Activated T-cell treated with anti-CD3 and anti-CD28 coated beads, Interleukin-2, amount 50 U/mL, for 24 hours (primary cell): ENCODE results near the gene MYLK.

Source experiments
- DNase-seq: peaks from one replicate; pipeline ENCODE4 v3.0.0-alpha.2; 2020
- H3K27ac Mint-ChIP-seq: 2 replicates; pipeline ENCODE4 v1.8.0; 2020; ENCODE audit warnings: mild to moderate bottlenecking, mixed read lengths
- H3K27me3 Mint-ChIP-seq: 2 replicates; pipeline ENCODE4 v1.8.0; 2020; ENCODE audit warnings: mixed read lengths
- H3K36me3 Mint-ChIP-seq: 2 replicates; pipeline ENCODE4 v1.8.0; 2020; ENCODE audit warnings: low read depth, mixed read lengths
- H3K4me1 Mint-ChIP-seq: 2 replicates; pipeline ENCODE4 v1.8.0; 2020; ENCODE audit warnings: low read depth, mixed read lengths
- H3K4me3 Mint-ChIP-seq: 2 replicates; pipeline ENCODE4 v1.8.0; 2020; ENCODE audit warnings: mild to moderate bottlenecking, moderate library complexity, mixed read lengths
- H3K9me3 Mint-ChIP-seq: 2 replicates; pipeline ENCODE4 v1.8.0; 2020; ENCODE audit warnings: mixed read lengths

MYLK gene

DNA sequence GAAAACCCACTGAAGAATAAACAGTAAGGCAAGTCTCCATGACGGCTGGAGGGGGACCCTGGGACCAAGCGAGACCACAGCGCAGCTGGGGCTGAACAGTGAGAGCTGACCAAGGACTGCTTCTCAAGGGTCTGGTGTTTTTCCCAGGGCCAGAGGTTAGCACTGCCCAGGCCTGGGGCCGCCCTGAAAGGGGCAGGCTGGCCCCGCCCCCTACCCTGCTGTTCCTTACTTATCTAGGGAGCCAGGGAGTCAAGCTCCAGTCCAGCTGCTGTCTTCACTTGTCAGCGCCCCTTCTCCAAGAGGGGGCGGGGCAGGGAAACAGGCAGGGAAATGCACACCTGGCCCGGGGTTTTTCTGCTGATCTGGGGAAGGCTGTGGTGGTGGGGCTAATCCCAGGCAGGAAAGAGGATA lies 247.7 kb downstream of the MYLK start:
- H3K4me1 Mint-ChIP-seq = no peaks in the 10 kb centered on the region
- no peak overlapping the region for H3K4me3 Mint-ChIP-seq
- H3K27me3 Mint-ChIP-seq = peaks cover 3% of the 10 kb centered on the region
- peaks cover 4% of the 10 kb centered on the region for H3K36me3 Mint-ChIP-seq
- DNase-seq = no peak
- H3K9me3 Mint-ChIP-seq = no peaks in the 10 kb centered on the region
- no peak overlapping the region for H3K27ac Mint-ChIP-seq

DNA sequence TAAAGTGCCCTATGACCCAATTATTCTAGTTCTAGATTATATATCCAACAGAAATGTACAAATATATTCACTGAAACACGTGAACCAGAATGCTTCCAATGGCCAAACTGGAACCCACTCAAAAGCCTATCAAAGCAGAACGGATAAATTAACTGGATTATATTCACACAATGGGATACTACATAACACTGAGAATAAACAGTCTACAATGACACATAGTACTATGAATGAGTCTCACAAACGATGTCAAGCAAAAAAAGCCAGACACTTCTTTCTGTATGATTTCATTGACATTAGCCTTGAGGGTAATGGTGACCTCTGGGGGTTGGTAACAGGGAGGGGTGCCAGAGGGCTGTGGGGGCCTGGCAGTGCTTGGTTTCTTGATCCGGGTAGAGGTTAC lies 248.4 kb downstream of the MYLK start:
- Mint-ChIP-seq H3K4me1 (no peaks in the 10 kb centered on the region), H3K9me3 (no peaks in the 10 kb centered on the region), H3K36me3 (peaks cover 7% of the 10 kb centered on the region), H3K27me3 (peaks cover 3% of the 10 kb centered on the region), H3K27ac (no peak overlapping the region), H3K4me3 (no peak overlapping the region)
- DNase-seq = no peak

DNA sequence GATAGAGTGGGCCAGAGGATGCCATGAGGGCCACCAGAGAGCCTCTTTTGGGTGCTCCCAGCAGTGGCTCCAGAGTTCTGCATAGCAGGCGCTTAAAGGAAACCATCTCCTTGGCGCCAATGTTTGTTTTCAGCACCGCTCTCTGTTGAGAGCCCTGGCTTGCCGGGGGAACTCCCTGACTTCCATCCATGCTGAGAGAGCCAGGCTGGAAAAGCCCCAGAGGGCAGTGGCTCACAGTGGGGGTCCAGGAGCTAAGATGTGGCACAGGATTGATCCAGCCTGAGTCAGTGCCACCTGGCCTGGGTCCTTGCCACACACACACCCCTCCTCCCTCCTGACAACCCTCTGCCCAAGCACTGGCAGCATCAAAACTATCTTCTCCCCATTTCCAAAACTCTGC lies 248.9 kb downstream of the MYLK start:
- Mint-ChIP-seq H3K4me3 (no peak overlapping the region), H3K4me1 (no peaks in the 10 kb centered on the region), H3K27me3 (peaks cover 3% of the 10 kb centered on the region), H3K36me3 (peaks cover 12% of the 10 kb centered on the region), H3K27ac (no peak overlapping the region), H3K9me3 (no peaks in the 10 kb centered on the region)
- no peak for DNase-seq

DNA sequence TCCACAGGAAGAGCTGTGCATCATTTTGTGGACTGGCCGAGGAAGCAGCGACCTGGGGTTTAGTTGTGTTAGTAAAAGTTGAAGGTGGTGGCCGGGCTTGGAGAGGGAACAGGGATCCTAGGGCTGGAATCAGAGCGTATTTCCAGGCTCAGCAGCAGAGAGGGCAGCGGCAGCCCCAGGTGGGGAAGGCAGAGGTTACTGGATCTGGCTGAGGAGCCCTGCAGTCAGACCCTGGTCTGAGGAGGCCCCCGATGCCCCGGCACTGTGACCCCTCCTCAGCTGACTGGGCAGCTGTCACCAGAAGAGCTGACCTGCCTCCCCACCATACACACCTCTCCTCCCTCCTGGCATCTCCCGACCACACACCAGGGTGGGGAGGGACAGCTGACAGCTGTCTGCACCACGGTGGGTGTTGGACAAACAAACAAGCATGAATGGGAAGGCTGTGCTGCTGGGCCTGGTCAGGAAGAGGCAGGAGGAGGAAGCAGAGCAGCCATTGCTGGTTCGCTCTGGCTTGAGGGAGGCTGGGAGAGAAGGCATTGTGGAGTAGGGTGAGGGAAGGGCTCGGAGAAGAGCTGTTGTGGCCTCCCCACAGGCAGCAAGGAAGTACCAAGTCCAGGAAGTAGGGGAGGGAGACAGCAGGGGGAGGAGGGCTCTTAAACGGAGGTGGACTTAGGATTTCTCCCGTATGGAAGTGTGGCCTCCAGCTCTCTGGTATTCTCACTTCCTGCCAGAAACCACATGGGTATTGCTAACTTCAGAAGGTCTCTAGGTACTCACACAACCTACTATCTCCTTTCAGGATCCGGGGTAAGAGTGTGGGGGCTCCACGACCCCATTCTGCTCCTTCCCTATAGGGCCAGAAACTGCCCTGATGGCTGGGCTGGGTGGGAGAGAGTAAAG lies 249.7 kb downstream of the MYLK start:
- DNase-seq = no peak
- no peaks in the 10 kb centered on the region for H3K9me3 Mint-ChIP-seq
- H3K27me3 Mint-ChIP-seq = no peaks in the 10 kb centered on the region
- no peak overlapping the region for H3K27ac Mint-ChIP-seq
- no peaks in the 10 kb centered on the region for H3K4me1 Mint-ChIP-seq
- H3K36me3 Mint-ChIP-seq = peaks cover 14% of the 10 kb centered on the region
- no peak overlapping the region for H3K4me3 Mint-ChIP-seq

DNA sequence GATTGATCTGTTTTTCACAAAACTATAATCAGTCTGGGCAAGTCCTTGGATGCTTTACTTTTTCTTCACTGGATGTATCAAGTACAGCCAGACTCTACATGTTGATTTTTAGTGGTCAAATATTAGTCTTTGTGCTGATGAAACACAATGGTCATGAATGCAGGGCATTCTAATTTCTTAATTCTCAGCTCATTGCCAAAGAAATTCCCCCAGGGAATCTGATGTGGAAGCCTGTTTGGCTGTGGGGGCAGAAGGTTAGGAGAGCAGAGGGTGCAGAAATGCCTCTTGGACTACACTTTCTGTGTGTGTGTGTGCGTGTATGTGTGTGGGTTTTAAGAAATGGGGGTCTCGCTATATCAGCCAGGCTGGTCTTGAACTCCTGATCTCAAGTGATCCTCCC lies 250.6 kb downstream of the MYLK start:
- peaks cover under 1% of the 10 kb centered on the region for H3K27me3 Mint-ChIP-seq
- no peak overlapping the region for H3K27ac Mint-ChIP-seq

DNA sequence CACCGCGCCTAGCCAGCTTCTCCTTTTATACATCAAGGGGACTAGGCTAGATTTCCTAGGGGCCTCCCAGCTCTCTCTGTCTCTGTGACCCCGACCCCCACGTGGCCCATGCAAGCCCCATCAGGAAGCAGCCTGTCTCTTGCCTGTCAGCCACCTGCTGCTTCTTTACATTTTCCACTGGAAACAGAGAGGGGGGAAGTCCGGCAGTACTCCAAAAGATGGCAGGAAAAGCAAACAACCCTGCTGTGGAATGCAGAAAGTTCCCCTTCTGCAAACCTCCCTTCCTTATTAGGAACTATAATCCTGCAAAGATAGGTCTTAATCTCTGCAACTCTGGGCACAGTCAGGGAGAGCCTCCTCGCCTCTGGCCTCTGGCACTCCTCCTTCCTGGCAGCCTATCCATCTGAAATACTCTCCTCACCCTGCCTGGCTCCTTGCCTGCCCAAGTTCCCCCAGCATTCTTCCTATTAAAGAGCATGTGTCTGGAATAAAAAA lies 251.9 kb downstream of the MYLK start:
- DNase-seq = no peak

More for the DNA sequence above, 250.6 kb downstream of the MYLK start:
- H3K9me3 Mint-ChIP-seq = no peaks in the 10 kb centered on the region
- H3K4me3 Mint-ChIP-seq = no peak overlapping the region
- H3K4me1 Mint-ChIP-seq = no peaks in the 10 kb centered on the region
- H3K36me3 Mint-ChIP-seq = peaks cover 14% of the 10 kb centered on the region
- DNase-seq = no peak

DNA sequence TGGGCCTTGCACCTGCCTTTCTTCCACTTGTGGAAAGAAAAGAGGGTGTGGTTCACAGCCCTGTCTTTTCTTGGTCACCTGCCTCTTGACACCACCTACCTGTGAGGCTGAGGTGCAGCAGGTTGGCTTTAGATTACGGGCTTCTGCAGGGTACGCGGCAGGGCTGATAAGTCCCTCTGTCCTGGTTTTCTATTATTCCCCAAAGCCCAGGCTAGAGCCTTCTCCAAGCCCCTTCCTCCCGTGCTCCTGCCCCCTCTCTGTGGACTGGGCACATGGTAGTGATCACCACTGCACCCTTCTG lies 254.4 kb downstream of the MYLK start:
- Mint-ChIP-seq H3K4me1 (no peaks in the 10 kb centered on the region), H3K9me3 (no peaks in the 10 kb centered on the region)

More for the DNA sequence above, 251.9 kb downstream of the MYLK start:
- Mint-ChIP-seq H3K27ac (no peak overlapping the region), H3K36me3 (peaks cover 14% of the 10 kb centered on the region), H3K27me3 (peaks cover 4% of the 10 kb centered on the region), H3K4me1 (no peaks in the 10 kb centered on the region), H3K4me3 (no peak overlapping the region), H3K9me3 (no peaks in the 10 kb centered on the region)

DNA sequence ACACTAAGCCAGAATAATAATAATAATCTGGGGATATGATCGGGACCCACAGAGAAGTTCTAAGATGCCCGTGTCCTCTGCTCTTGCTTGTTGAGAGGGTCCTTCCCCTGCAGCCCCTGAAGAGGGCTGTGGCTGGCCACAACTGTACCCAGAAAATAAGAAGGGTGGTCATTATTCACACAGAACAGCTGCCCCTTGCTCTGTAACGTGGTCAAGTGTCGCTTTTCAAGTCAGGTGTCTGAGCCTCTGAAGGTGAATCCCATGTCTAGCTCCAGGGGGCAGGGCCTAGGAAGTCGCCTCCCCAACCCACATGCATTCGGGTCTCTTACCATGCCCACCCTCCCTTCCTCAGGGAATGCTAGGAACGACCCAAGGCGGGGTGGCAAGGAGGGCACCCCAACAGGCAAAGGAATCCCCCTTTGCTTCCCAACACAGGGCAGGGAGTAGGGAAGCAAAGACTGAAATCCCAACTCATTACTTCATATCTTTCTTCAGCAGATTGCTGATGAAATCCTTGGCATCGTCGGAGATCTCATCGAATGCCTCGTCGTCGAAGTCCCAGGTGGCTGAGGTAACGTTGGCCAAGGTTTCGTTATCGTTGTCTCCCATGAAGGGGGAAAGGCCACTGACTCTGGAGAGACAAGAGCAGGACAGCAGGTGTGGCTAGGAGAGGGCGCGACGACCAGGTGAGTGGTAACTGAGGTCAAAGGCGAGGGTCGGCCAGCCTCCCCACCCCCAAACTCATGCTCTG lies 255.0 kb downstream of the MYLK start:
- Mint-ChIP-seq H3K36me3 (peaks cover 14% of the 10 kb centered on the region), H3K27ac (no peak overlapping the region), H3K27me3 (peaks cover 4% of the 10 kb centered on the region), H3K4me1 (no peaks in the 10 kb centered on the region), H3K4me3 (no peak overlapping the region), H3K9me3 (no peaks in the 10 kb centered on the region)
- no peak for DNase-seq

More for the DNA sequence above, 254.4 kb downstream of the MYLK start:
- Mint-ChIP-seq H3K36me3 (peaks cover 14% of the 10 kb centered on the region), H3K27ac (no peak overlapping the region), H3K27me3 (peaks cover 4% of the 10 kb centered on the region), H3K4me3 (no peak overlapping the region)
- no peak for DNase-seq

DNA sequence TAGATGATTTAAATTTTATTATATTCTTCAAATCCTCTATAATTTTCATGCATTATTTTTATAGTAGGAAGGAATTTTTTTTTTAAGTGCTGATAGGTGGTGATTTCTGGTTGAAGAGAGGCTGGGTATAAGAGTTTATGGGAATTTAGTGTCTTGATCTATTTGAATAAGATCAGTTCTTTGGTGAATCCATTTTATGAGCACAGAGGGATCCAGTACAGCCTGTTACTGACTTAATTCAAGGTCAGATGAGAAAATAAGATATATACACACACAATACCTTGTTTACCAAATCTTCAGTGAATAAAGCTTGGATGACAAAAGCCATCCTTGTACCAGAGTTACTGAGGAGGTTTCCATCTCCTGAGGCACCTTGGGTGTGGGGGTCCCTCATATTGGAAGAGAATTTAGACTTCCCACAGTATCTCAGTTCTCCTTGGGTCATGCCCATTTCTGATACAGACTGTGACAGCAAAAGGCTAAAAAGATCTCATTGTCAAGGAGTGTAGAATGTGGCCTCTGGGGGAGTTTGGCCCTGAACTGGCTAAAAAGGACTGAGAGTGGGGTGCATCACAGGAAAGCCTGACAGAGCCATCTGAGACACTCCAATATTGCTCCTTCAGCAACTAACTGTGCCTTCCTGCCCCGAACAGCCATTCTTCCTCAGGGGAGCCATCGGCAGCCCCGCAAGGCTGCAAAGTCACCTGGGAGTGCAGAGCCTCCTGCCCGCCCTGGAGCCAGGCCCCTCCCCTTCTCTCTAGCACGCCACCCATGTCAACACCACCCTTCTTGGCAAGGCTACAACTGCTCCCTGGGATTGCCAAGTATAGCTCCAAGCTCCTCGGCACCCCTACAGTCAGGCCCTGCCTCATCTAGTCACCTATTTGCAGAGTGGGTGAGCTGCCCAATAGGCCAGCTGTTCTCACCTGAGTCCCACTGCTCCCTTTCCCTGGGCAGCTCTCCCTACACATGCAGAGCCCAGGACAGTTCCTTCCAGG lies 256.2 kb downstream of the MYLK start:
- Mint-ChIP-seq H3K9me3 (no peaks in the 10 kb centered on the region), H3K4me1 (no peaks in the 10 kb centered on the region), H3K27me3 (peaks cover 4% of the 10 kb centered on the region), H3K4me3 (no peak overlapping the region), H3K27ac (no peak overlapping the region), H3K36me3 (peaks cover 12% of the 10 kb centered on the region)
- DNase-seq = no peak

DNA sequence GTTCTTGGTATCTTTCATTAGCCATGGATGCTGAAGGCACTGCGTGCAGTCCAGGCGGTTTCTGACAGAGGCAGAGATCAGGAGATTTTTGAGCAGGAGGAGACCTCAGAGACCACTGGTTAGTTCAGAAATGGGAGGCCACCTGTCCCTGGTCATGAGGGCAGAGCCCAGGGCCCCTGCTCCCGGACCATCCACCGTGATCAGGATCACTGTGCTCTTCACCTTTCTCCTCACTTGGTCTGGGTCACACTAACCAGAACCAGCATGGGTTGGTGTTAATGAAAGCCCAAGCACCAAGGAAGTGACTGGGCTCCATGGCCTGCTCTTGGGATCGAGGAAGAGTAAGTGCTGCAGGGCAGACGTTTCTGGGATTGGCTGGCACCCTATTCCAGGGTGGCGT lies 257.3 kb downstream of the MYLK start:
- H3K9me3 Mint-ChIP-seq = no peaks in the 10 kb centered on the region
- H3K27me3 Mint-ChIP-seq = peaks cover 4% of the 10 kb centered on the region
- no peak overlapping the region for H3K27ac Mint-ChIP-seq
- no peak for DNase-seq
- no peak overlapping the region for H3K4me3 Mint-ChIP-seq
- no peaks in the 10 kb centered on the region for H3K4me1 Mint-ChIP-seq
- H3K36me3 Mint-ChIP-seq = peaks cover 10% of the 10 kb centered on the region

DNA sequence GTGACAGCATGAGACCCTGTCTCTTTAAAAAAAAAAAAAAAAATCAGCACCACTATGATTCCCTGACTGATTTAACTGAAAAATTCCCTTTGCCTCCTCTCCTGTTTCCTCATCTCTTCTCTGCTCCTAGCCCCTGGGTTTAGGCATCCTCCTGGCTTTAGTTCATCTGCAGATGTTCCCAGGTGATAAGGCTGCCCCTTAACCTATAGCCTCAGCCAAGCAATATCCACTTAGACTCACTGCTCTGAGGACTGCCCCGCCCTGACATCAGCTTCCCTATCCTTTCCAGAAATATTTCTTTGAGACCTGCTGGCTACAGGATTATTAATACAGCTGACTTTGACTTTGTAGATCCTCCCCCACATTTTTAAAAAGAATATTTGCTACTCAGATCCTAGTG lies 259.8 kb downstream of the MYLK start:
- no peak overlapping the region for H3K4me3 Mint-ChIP-seq
- no peak overlapping the region for H3K27ac Mint-ChIP-seq
- no peak for DNase-seq
- H3K27me3 Mint-ChIP-seq = peaks cover 4% of the 10 kb centered on the region
- no peaks in the 10 kb centered on the region for H3K36me3 Mint-ChIP-seq
- no peaks in the 10 kb centered on the region for H3K4me1 Mint-ChIP-seq
- H3K9me3 Mint-ChIP-seq = no peaks in the 10 kb centered on the region

DNA sequence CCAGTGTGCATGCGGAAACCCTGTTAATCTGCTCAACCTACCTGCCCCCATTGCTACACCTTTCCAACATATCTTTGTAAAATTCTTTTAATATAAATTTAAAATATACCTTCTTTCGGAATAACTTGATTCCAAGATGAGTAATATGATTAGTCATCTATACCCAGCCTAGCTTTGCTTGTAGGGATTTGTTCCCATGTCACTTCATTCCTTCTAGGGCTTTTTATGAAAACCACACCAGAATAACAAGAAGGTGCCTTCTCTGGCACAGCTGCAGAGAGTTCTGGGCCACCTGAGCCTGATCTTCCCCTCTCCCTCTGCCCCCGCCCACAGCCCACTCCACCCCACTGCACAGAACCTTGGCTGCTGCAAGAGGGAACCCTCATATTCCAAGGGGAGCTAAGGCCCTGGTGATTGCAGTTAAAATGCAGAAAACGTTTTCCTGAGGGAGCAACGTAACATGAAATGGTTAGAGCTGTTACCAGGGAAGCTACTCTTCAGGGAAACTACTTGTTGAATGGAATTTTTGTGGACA lies 260.7 kb downstream of the MYLK start:
- Mint-ChIP-seq H3K9me3 (no peaks in the 10 kb centered on the region), H3K4me3 (no peak overlapping the region), H3K27me3 (peaks cover 3% of the 10 kb centered on the region), H3K4me1 (no peaks in the 10 kb centered on the region), H3K36me3 (no peaks in the 10 kb centered on the region), H3K27ac (no peak overlapping the region)
- DNase-seq = no peak

DNA sequence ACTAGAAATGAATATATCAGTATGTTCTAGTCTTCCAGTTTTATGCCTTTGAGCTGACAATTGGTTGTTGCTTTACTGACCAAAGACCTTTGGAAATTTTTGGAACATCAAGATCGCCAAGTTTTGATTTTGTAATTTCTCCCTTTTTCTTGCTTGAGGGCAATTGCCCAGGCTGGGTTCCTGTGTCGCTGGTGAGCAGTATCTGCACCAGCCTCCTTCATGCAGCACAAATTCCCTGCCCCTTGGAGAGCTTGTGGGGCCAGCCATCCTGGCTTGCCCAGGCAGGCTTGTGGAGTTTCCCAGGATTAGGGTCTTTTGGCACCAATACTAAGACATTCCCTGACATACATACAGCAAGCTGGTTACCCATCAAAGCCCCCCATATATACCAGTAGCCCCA lies 261.4 kb downstream of the MYLK start:
- no peaks in the 10 kb centered on the region for H3K27me3 Mint-ChIP-seq
- no peaks in the 10 kb centered on the region for H3K9me3 Mint-ChIP-seq
- H3K4me1 Mint-ChIP-seq = no peaks in the 10 kb centered on the region
- H3K36me3 Mint-ChIP-seq = no peaks in the 10 kb centered on the region
- no peak for DNase-seq
- no peak overlapping the region for H3K4me3 Mint-ChIP-seq
- no peak overlapping the region for H3K27ac Mint-ChIP-seq

DNA sequence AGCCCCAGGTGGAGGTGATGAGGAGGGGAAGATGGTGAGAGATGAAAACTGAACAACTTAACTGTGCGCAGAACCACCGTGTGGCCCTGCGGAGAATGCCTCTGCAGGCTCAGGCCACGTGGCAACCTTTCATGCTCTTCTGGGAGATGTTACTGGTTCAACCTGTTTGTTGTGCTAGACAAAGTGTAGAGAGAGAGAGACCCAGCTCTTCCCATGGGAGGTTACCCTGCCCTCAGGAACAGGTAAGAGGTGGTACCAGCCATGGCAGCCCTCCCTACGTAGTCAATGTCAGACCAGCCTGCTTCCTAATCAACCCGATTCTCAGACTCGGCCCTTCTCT lies 262.3 kb downstream of the MYLK start:
- no peak overlapping the region for H3K27ac Mint-ChIP-seq
- H3K4me1 Mint-ChIP-seq = no peaks in the 10 kb centered on the region
- H3K36me3 Mint-ChIP-seq = no peaks in the 10 kb centered on the region
- H3K4me3 Mint-ChIP-seq = no peak overlapping the region
- H3K9me3 Mint-ChIP-seq = no peaks in the 10 kb centered on the region
- no peak for DNase-seq
- H3K27me3 Mint-ChIP-seq = no peaks in the 10 kb centered on the region
